ENCODE data around the gene SCLY.
"Not testable (repeated sequence)": the region's sequence is repeated elsewhere in the genome, so short reads cannot be mapped to it uniquely, and the experiment has no call there.

Gene SCLY

DNA sequence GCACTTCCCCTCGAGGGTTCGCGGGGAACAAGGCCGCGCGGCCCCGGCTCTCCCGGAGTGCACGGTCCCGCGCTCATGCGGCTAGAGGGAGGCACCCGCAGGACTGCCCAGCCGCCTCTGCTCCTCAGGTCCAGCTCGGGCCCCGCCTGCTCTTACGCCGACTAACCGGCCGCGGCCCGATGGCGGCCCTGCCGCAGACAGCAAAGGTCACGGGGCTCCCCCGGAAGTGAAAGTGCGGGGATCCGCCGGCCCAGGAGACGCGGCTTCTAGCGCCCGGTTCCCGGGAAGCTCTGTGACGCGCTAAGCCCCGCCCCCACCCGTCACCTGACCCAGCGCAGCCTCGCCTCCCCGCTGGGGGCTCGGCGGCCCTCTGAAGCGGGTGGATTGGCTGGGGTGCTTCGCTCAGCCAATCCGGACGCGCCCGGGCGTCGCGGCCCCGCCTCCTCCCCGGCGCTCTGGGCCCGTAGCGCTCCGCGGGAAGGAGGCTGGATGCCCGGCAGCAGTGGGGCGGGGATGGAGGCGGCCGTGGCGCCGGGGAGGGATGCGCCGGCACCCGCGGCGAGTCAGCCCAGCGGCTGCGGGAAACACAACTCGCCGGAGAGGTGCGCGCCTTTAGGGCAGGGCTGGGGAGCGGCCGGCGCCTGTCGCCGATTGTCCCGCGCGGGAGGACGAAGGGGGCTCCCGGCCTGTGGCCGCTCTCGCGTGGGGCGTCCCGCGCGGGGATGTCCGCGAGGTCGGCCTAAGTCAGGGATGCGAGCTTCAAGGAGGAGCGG is at the start of gene SCLY:
TSS of gene SCLY (plus strand) at position 460 of the 773 bp plus-strand sequence. CDS start at position 514, 54 bp downstream.
- peak; percentile 98 for DNase-seq (ENCODE audit: low read depth)

- no peak for DNase-seq (ENCODE audit: low read depth)
These were observed 47.0 kb upstream of the SCLY start for GRCh38 chr2:238013806-238014205.

GRCh38 chr2:238015705-238016104 is 45.1 kb upstream of the SCLY start:
- DNase-seq (ENCODE audit: low read depth): no peak

- no peak for DNase-seq (ENCODE audit: low read depth)
These were observed 44.3 kb upstream of the SCLY start for GRCh38 chr2:238016526-238016925.

- no peak for DNase-seq (ENCODE audit: low read depth)
These were observed 40.8 kb upstream of the SCLY start for GRCh38 chr2:238019962-238020361.

DNA sequence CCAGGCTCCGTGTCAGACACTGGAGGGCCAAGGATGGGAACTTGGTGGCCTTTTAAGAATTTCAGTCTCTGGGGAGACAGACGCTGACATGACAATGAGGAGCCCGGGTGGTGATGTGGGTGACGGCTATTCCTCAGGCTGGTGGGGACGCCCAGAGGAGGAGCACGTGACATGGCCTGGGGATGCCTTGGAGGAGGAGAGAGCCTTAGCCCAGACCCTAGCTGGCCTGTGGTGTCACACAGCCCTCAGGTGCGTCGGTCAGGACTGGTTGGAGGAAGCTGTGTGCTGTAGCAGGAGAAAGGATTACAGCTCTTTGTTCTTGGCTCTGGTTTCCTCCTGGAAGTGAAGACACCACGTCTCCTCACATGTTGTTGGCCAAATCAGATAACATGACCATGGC is 40.0 kb upstream of the SCLY start:
- DNase-seq (ENCODE audit: low read depth): no peak

- DNase-seq (ENCODE audit: low read depth): peak; percentile 47
These were observed 39.5 kb upstream of the SCLY start for GRCh38 chr2:238021327-238021726.

GRCh38 chr2:238022594-238023157 is 38.1 kb upstream of the SCLY start:
- no peak for DNase-seq (ENCODE audit: low read depth)

GRCh38 chr2:238023608-238024007 is 37.2 kb upstream of the SCLY start:
- DNase-seq (ENCODE audit: low read depth): no peak

DNA sequence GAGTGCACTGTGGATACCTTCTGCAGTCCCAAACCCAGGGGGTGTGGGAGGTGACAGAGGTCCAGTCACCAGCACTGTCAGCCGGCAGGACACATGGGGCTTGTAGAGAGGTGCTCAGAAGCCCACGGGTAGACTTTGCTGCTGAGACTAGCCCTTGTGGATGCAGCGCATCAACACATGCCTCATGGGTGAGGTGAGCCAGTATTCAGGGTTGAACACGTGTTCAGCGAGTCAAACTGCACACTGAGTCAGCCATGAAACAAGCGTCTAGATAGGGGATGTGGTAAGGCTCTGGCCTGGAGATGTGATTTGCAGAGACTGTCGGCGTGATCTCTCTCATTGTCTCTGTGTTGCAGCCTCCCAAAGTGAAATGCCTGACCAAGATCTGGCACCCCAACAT is 35.8 kb upstream of the SCLY start:
- DNase-seq (ENCODE audit: low read depth): peak; percentile 64

- no peak for DNase-seq (ENCODE audit: low read depth)
These were observed 35.0 kb upstream of the SCLY start for GRCh38 chr2:238025741-238026360.

DNA sequence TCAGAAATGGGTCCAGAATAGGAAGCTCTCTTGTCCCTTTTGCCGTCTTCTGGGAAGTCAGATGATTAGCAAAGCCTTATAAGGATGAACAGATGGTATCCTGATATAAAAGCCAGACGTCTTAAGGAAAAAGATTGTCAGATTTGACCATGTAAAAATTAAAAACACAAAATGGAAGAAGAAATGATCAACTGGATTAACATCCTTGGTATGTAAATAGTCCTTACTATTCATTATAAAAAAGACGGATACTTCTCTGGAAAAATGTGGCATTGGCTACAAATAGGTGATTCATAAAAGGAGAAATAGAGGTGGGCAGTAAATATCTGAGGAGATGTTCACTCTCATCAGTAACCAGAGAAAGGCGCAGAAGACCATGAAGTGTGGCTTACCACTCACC is 33.7 kb upstream of the SCLY start:
- peak; percentile 72 for DNase-seq (ENCODE audit: low read depth)

DNA sequence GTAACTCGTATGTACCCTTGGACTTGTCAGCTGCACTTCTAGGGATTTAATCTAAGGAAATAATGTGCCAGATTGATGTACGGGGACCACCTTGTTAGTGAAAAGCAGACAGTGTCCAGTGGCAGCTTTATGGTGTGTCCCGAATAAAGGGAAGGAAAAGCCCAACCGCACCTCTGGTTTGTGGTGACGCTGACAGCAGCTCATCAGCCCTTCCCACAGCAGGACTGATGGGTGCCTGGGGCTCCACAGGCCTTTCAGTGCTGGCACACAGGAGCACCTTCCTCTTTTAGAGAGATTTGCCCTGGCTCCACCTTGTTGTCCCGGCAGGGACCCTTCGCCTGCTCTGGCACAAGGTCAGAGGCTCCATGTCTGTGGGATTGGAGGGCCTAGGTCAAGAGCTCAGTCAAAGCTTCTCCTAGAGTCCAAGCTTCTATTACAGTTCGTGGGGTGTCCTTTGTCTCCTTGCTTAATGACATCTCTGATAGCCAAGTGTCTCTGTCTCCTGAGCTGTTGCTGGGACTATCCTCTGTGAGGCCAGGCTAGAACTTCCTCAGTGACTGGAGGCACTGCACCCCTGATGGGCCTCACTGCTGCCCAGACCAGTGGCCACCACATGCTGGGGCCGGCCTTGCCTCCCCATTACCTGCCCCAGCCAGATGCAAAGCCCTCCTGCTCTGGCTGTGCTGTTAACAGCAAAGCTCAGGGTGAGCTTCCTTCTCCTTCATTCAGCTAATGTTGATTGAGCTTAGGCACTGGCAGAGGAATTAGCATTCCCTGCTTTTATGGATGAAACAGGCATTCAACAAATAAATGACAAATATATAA is 33.0 kb upstream of the SCLY start:
- DNase-seq (ENCODE audit: low read depth): no peak

GRCh38 chr2:238029853-238030252 is 30.9 kb upstream of the SCLY start:
- DNase-seq (ENCODE audit: low read depth): no peak

DNA sequence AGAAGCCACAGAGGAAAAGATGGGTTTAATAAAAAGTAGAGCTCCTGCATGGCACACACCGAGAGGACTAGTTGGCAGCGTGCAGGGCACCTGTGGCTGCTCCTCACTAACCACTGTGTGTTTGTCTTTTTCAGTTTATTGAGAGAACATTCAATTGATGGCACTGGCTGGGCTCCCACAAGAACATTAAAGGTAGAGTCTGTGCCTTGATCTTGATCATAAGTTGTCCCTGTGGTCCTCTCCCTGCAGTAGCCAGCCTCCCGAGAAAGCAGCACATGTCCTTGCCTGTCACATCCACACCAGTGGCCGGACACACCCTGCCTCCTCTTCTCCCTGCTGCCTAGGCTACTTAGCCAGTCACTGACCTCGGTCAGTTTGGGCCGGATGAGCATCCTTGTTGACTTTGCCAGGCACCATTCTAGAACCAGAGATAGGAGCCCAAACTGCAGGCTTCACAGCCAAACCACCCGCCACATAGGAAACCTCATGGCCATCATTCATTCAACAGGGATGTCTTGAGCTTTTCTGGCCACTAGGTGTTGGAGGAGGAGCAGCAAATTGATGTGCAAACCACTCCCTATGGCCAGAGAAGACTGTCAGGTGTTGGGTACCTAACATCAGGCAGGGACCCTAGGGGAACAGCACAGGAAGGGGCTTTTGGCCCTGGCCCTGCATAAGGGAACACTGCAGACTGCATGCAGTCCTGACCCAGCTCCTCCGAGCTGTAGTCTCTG is 30.2 kb upstream of the SCLY start:
- DNase-seq (ENCODE audit: low read depth): no peak

- DNase-seq (ENCODE audit: low read depth): no peak
These were observed 29.1 kb upstream of the SCLY start for GRCh38 chr2:238031751-238032150.

GRCh38 chr2:238032755-238033337 is 28.0 kb upstream of the SCLY start:
- no peak for DNase-seq (ENCODE audit: low read depth)

GRCh38 chr2:238033991-238034390 is 26.8 kb upstream of the SCLY start:
- DNase-seq (ENCODE audit: low read depth): not testable (repeated sequence)

DNA sequence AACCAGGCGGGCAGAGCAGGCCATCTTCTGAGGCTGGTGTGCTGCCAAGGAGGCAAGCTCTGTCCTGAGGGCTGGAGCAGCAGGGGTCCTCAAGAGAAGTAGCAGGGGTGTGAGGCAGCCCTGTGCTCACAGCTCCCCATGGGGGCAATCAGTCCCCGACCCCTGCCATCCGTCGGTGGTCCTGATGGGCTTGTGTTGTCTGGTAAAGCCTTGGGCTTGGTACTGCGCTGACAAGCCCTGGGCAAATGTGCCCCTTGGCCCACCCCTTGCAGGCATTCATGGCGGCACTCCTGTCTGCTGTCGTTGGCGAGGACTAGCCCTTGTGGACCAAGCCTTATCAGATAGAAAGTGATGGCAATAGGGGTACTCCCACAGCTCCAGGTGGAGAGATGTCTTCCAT is 22.6 kb upstream of the SCLY start:
- DNase-seq (ENCODE audit: low read depth): no peak

DNA sequence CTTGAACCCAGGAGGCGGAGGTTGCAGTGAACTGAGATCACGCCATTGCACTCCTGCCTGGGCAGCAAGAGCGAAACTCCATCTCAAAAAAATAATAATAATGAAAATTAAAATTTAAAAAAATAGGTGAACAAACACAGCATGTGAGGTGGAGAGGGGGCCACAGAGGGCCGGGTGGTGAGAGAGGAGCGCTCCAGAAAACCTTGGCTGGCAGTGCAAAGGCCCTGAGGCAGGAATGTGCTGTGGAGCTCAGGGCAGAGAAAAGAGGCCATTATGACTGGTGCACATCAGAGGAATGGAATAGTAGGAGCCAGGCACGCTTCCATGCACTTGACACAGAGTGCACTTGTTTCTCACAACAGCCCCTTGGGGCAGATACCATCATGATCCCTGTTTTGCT is 21.6 kb upstream of the SCLY start:
- no peak for DNase-seq (ENCODE audit: low read depth)

DNA sequence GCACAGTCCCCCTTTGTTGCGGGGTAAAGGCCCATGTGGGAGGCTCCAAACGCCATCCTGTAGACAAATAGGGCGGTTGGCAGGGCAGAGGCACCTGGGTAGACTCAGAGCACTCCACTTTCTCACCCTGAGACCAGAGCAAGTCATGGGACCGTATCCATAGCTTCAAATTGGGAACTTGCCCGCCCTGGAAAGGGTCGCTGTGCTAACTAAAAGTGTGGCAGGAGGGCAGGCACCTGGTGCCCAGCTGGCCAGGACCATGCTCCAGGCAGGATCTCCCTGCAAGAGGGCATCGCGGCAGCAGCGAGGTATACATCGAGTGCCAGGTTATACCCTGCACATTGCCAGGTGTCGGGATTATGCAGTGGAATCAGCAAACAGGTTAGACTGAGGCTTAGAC is 20.8 kb upstream of the SCLY start:
- no peak for DNase-seq (ENCODE audit: low read depth)

Measured in EH (cell line).